ENCODE results near the gene CHKA.

The CHKA gene

DNA sequence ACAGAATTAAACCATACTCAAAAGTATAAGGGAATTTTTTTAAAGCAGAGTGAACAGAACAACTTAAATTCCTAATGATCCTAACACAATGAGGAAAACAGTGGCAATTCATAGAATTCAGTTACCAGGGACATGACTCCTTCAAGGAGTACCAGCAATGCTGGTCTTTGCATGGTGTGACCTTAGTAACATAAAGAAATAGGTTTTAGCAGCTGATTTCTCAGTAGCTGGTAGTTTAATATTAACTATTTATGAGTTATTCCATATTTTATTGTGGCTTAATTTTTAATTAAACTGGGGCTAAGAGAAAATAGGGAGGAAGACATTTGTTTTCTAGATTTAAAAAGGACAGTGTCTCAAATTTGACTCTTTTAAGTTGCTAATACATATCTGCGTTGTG is 30.9 kb downstream of the CHKA start:
- H3K4me3 ChIP-seq (ENCODE audit: low read depth, low read length): no peak overlapping the region
- no peak for TF ChIP-seq CTCF (IDR thresholded peaks at IDR 0.05; ENCODE audit: low read depth, low read length, missing control alignments)
- no peak for DNase-seq (ENCODE audit: low read depth)

DNA sequence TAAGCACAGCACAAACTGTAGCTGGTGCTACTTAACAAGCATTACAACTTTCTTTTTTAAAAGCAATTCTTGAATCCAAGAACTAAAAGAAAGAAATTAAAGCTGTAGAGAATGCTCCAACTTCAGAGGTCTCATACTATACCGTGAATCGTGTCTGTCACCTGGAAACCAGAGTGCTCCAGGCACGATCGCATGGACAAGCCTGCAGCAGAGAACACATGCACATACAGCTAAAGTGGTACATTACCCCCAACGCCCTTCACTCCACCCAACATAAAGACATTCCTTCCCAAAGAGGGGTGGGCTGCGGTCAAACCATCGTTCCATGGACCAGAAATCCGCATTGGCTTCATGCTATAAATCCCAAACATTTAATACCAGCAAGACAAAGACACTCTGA is 31.5 kb downstream of the CHKA start:
- no peak overlapping the region for H3K4me3 ChIP-seq (ENCODE audit: low read depth, low read length)
- DNase-seq (ENCODE audit: low read depth): no peak
- TF ChIP-seq CTCF (IDR thresholded peaks at IDR 0.05; ENCODE audit: low read depth, low read length, missing control alignments): no peak

DNA sequence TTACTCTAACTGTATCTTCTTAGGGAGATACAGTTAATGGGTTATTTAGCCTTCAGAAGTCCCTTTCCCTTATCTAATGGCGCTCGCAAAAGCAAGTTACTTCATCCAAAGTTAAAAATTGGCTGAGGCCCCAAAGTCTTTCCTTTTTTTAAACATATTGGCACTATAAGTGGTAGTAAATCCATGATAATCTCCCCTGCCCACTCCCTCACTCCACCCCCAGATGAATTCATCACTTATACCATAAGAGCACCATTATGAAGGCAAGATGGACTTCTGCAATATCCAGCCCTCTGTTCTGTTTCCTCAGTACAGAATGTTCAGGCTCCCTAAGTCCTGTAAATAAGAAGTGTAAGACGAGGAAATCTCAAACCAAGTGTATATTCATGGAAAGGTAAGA is 37.7 kb downstream of the CHKA start:
- TF ChIP-seq CTCF (IDR thresholded peaks at IDR 0.05; ENCODE audit: low read depth, low read length, missing control alignments): no peak
- no peak overlapping the region for H3K4me3 ChIP-seq (ENCODE audit: low read depth, low read length)
- no peak for DNase-seq (ENCODE audit: low read depth)

GRCh38 chr11:68082481-68082880 is 38.7 kb downstream of the CHKA start:
- no peak for DNase-seq (ENCODE audit: low read depth)
- TF ChIP-seq CTCF (IDR thresholded peaks at IDR 0.05; ENCODE audit: low read depth, low read length, missing control alignments): no peak
- no peak overlapping the region for H3K4me3 ChIP-seq (ENCODE audit: low read depth, low read length)

DNA sequence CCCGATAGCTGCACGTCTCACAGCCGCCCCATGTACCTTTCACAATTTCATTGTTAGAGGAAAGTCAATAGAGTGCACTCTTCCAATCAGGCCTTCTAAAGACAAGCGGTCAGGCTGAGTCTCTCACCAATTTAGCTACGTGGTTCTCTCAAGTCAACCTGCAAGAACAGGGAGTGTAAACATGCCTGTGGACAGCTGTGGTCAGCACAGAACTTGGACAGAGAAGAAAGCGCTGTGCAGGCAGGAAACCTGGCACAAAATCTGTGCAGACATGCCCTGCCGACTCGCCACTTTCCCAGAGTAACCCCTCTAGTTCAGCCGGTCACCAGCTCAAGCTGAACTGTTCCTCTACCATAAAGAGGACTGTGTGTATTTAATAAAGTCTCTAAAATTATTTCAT is 39.5 kb downstream of the CHKA start:
- H3K4me3 ChIP-seq (ENCODE audit: low read depth, low read length): no peak overlapping the region
- TF ChIP-seq CTCF (IDR thresholded peaks at IDR 0.05; ENCODE audit: low read depth, low read length, missing control alignments): no peak

GRCh38 chr11:68080860-68081259 is 40.3 kb downstream of the CHKA start:
- H3K4me3 ChIP-seq (ENCODE audit: low read depth, low read length): no peak overlapping the region
- TF ChIP-seq CTCF (IDR thresholded peaks at IDR 0.05; ENCODE audit: low read depth, low read length, missing control alignments): no peak
- no peak for DNase-seq (ENCODE audit: low read depth)

More for the DNA sequence above, 39.5 kb downstream of the CHKA start:
- no peak for DNase-seq (ENCODE audit: low read depth)

DNA sequence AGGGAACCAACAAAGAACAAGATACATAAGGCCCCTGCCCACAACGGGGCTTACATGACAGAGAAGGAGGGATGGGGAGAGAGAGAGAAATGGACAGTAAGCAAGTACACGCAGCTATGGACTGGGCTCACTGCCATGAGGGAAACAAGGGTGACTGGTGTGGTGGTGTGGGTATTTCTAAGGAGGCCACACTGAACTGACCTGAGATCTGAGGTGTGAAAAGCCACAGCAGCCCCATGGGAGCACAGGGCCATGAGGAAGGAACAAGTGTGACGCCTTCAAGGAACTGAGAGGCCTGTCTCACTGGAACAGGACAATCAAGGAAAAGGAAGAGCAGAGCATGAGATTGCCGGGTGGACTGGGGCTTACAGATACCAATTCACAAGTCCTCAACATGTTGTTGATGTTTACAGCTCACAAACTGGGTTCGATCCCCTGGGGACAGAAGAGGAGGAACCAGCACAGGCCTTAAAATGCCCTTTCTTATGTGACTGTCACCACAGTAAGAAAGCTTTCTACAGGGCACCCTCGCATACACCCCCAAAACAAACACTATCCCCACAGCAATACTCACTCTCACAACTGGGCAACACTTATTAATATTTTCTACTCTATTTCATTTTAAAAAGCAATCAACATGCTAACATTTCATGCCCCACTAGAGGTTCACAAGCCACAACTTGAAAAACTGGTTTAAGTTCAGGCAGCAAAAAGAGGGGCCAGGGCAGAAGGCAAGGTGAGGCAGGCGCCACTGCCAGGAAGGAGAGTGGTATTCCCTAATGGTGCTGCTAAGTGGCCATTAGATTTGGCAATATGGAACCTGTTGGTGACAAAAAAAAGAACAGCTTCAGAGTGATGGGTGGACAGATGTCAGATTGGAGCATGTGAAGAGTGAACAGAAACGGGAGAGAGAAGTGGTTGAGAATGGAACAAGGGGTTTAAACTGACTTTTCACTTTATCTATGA is 43.3 kb downstream of the CHKA start:
- DNase-seq (ENCODE audit: low read depth): no peak
- H3K4me3 ChIP-seq (ENCODE audit: low read depth, low read length): no peak overlapping the region
- TF ChIP-seq CTCF (IDR thresholded peaks at IDR 0.05; ENCODE audit: low read depth, low read length, missing control alignments): no peak
